Measurements from ENCODE around the gene AGRN. TPM values are rescaled to one million over a fixed set of nuclear protein-coding genes. Genes with fewer than 3 reads are reported as not detected.
"Not testable (repeated sequence)": the region's sequence is repeated elsewhere in the genome, so short reads cannot be mapped to it uniquely, and the experiment has no call there.

The AGRN gene
- total RNA-seq, 1 donor = 7.9 TPM

DNA sequence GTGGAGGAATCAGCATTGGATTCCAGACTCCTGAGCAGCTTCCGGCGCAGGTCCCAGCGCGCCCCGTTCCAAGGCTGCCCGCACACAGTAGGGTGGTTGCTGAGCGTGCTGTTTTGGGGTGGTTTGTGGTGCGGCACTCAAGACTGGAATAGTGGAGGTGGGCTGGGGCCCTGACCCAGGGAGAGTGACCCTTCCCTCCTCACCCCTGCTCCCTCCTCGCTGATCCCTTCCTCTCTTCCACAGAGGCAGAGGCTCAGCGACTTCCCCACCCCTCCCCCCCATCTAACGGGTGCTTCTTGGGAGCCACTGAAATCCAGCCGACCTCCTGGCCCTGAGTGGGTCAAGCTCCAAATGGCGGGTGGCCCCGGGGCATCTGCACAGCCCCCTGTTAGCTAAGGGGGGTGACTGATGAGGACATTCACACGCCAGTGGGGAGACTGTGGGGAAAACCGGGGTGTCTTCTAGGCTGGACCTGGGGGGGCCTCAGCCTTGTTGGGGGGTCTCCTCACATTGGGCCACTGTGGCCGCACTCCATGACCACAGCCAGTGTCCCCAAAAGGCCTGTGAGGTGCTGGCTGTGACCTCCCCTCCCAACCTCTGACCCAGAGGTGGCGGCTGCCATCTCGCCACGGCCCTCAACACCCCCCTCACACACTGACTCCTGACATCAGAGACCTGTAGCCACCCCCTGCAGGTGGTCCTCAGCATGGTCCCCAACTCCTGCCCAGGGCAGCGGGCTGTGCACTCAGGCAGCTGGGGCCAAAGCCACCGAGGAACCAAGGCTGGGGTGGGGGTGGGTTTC lies 16.1 kb upstream of the AGRN start:
- DNase-seq (ENCODE audit: low read depth) = no peak
- H3K4me3 ChIP-seq (ENCODE audit: low read depth, low read length) = no peak overlapping the region
- TF ChIP-seq, protein P1, sequence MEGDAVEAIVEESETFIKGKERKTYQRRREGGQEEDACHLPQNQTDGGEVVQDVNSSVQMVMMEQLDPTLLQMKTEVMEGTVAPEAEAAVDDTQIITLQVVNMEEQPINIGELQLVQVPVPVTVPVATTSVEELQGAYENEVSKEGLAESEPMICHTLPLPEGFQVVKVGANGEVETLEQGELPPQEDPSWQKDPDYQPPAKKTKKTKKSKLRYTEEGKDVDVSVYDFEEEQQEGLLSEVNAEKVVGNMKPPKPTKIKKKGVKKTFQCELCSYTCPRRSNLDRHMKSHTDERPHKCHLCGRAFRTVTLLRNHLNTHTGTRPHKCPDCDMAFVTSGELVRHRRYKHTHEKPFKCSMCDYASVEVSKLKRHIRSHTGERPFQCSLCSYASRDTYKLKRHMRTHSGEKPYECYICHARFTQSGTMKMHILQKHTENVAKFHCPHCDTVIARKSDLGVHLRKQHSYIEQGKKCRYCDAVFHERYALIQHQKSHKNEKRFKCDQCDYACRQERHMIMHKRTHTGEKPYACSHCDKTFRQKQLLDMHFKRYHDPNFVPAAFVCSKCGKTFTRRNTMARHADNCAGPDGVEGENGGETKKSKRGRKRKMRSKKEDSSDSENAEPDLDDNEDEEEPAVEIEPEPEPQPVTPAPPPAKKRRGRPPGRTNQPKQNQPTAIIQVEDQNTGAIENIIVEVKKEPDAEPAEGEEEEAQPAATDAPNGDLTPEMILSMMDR (IDR thresholded peaks at IDR 0.05; ENCODE audit: insufficient read depth, low read length) = no peak

DNA sequence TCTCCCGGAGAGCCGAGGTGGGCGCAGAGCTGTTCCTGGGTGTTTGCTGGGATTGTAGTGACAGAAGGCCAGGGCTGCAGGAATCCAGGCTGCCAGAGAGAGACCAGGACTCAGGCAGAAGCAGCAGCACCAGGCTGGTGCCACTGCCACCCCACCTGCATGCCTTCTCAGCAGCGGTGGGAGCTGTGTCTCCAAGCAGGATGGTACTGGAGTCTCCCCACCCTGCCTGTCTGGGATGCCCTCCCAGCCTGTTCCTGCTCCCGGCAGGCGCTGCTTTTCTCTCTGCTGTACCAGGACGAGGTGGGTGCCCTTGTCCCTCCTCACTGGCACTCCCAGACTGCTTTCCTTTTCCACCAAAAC lies 15.5 kb upstream of the AGRN start:
- DNase-seq (ENCODE audit: low read depth) = no peak
- no peak overlapping the region for H3K4me3 ChIP-seq (ENCODE audit: low read depth, low read length)
- TF ChIP-seq, protein P1 (IDR thresholded peaks at IDR 0.05; ENCODE audit: insufficient read depth, low read length) = no peak

GRCh38 chr1:1004780-1005697 lies 14.9 kb upstream of the AGRN start:
- H3K4me3 ChIP-seq (ENCODE audit: low read depth, low read length) = no peak overlapping the region
- TF ChIP-seq, protein P1 (IDR thresholded peaks at IDR 0.05; ENCODE audit: insufficient read depth, low read length) = no peak
- DNase-seq (ENCODE audit: low read depth) = peak; percentile 39

DNA sequence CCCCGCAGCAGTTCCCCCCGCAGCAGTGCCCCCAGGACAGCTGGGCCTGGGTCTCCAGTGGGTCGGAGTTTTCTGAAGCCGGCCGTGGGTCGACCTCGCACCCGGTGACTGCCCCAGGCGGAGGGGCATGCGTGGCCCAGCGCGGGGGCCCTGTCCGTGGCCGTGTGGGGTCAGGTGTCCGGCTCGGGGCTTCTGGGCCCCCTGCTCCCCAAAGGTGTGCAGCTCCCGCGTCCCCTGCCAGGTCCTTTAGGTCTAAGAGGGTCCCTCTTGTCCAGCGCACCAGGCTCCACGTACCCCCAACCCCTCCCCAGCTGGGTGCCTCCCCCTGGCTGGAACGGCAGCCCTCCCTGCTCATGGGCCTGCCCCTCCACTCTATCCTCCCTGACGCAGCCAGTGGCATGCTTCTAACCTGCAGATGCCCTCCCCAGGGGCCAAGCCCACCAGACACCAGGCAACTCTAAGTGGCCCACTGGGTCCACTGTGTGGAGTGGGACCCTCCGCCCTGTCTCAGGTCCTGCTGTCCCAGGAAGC lies 14.1 kb upstream of the AGRN start:
- TF ChIP-seq, protein P1 (IDR thresholded peaks at IDR 0.05; ENCODE audit: insufficient read depth, low read length) = no peak
- H3K4me3 ChIP-seq (ENCODE audit: low read depth, low read length) = no peak overlapping the region
- DNase-seq (ENCODE audit: low read depth) = no peak

GRCh38 chr1:1006305-1007159 lies 13.4 kb upstream of the AGRN start:
- no peak overlapping the region for H3K4me3 ChIP-seq (ENCODE audit: low read depth, low read length)
- TF ChIP-seq, protein P1 (IDR thresholded peaks at IDR 0.05; ENCODE audit: insufficient read depth, low read length) = no peak
- DNase-seq (ENCODE audit: low read depth) = no peak

GRCh38 chr1:1010131-1010530 lies 9.8 kb upstream of the AGRN start:
- not testable (repeated sequence) for DNase-seq (ENCODE audit: low read depth); H3K4me3 ChIP-seq (ENCODE audit: low read depth, low read length)

Measured in fibroblast of the aortic adventitia (primary cell).